ENCODE data around the gene CAND1.

CAND1 gene

GRCh38 chr12:67280088-67280487 lies 10.9 kb downstream of the CAND1 start:
- DNase-seq (ENCODE audit: low read depth in 1 of 2, low spot score in 1 of 2): no peak

GRCh38 chr12:67280572-67280971 lies 11.4 kb downstream of the CAND1 start:
- no peak for DNase-seq (ENCODE audit: low read depth in 1 of 2, low spot score in 1 of 2)

GRCh38 chr12:67284561-67284960 lies 15.4 kb downstream of the CAND1 start:
- DNase-seq (ENCODE audit: low read depth in 1 of 2, low spot score in 1 of 2): no peak

- no peak for DNase-seq (ENCODE audit: low read depth in 1 of 2, low spot score in 1 of 2)
Measured at GRCh38 chr12:67286257-67286656, 17.1 kb downstream of the CAND1 start.

DNA sequence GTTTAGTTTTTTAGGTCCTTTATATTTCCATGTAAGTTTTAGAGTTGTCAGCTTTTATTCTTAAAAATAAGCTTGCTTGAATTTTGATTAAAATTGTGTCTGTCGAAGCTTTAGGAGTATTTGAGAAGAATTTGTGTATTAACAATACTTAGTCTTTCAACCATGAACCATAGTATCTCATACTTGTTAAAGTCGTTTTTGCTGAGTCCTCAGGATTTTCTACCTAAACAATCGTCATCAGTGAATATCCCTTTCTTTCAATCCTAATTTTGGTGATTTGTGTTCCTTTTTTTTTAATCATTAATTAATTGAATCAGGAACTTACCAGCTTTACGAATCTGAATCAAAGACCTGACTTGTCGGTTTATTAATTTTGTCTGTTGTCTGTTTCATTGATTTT lies 18.2 kb downstream of the CAND1 start:
- no peak for DNase-seq (ENCODE audit: low read depth in 1 of 2, low spot score in 1 of 2)

DNA sequence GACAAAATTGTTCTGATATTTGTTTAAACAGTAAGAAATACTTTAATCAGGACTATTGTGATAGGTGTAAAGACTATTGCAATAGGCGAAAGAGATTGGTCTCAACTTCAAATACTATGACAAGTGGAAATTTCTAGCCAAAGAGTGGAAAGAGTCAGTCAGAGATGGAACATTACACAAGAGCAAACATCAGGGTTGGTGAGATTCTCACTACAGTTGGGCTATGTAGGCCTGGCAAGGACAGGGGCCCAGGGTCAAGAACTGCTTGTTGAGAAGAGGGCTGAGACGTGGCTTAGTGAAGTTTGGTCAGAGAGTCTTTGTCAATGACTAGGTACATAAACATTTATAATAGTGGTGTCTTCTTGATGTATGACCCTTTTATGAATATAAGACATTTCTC lies 19.4 kb downstream of the CAND1 start:
- DNase-seq (ENCODE audit: low read depth in 1 of 2, low spot score in 1 of 2): no peak

DNA sequence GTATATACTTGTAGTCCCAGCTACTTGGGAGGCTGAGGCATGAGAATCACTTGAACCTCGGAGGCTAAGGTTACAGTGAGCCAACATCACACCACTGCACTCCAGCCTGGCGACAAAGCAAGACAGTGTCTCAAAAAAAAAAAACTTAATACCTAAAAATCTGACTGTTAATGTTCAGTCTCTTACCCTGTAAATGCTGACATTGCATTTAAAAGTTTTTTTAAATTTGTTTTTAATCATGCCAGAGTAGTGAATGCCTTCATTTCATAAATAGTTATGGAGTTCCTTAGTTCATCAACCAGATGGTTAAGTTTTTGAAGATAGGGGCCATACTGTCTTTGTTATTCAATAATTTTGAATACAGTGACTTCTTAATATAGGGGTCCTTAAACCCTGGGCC lies 21.2 kb downstream of the CAND1 start:
- no peak for DNase-seq (ENCODE audit: low read depth in 1 of 2, low spot score in 1 of 2)

DNA sequence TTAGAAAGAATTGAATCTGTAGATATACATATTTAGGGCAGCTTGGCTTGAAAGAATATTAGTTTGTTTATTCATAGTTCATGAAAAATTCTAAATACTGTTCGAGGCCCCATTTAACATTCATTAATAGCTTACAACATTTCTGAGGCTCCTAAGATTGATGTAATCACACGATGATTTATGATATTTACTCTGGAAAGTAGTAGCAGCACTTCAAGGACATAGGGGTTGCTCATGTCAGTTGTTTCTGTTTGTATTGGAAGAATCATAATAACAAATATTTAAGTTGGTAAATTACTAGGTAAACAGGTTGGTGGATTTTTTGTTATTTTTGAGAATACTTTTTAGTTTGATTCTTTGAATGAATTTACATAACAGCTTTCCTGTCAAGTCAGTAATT lies 30.4 kb downstream of the CAND1 start:
- no peak for DNase-seq (ENCODE audit: low read depth in 1 of 2, low spot score in 1 of 2)

- DNase-seq (ENCODE audit: low read depth in 1 of 2, low spot score in 1 of 2): no peak
Measured at GRCh38 chr12:67299926-67300325, 30.8 kb downstream of the CAND1 start.

DNA sequence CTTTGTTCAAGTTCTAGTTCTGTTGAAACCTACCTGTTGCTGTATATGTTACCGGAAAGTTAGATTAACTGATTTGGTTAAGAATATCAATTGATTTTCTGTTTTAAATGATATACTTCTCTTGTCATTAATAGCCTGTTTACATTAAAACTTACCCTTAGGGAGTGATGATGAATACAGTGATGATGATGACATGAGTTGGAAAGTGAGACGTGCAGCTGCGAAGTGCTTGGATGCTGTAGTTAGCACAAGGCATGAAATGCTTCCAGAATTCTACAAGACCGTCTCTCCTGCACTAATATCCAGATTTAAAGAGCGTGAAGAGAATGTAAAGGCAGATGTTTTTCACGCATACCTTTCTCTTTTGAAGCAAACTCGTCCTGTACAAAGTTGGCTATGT lies 33.0 kb downstream of the CAND1 start:
- DNase-seq (ENCODE audit: low read depth in 1 of 2, low spot score in 1 of 2): no peak

DNA sequence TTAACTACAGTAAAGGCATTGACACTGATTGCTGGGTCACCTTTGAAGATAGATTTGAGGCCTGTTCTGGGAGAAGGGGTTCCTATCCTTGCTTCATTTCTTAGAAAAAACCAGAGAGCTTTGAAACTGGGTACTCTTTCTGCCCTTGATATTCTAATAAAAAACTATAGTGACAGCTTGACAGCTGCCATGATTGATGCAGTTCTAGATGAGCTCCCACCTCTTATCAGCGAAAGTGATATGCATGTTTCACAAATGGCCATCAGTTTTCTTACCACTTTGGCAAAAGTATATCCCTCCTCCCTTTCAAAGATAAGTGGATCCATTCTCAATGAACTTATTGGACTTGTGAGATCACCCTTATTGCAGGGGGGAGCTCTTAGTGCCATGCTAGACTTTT lies 36.4 kb downstream of the CAND1 start:
- DNase-seq (ENCODE audit: low read depth in 1 of 2, low spot score in 1 of 2): no peak

DNA sequence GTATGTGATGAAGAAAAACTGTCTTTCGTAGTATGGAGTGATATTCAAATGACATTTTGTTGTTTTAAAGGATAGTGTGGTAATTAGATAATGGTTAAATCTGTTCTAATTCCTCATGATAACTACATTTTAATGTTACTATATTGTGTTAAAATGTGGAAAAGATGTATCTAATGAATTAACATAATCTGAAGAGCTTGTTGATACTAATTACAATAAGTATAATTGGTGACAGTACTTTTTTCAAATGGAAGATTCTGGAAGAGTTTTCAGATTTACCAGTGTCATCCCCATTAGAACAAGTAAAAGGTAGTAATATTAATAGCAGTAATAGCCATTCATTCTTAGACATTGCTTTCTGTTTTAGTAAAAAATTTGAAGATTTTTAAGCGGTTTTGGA lies 37.6 kb downstream of the CAND1 start:
- no peak for DNase-seq (ENCODE audit: low read depth in 1 of 2, low spot score in 1 of 2)

DNA sequence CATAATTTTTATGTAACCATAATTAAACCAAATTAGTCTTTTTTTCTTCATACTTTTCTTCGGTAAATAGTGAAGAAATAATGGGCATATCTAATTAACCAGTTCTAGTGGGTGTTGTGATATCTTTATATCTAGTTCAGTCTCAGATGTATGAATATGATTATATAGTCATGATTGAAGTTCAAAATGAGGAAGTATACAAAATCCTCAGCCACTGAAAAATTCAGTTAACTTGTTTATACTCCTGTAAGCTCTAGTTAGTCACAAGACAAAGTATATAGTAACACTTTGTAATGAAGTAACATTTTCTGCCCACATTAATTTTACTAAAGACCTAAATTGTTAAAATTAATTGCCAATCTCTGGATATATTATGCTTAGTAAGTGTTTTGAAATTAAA lies 46.5 kb downstream of the CAND1 start:
- DNase-seq (ENCODE audit: low read depth in 1 of 2, low spot score in 1 of 2): no peak

GRCh38 chr12:67318786-67319185 lies 49.6 kb downstream of the CAND1 start:
- no peak for DNase-seq (ENCODE audit: low read depth in 1 of 2, low spot score in 1 of 2)

DNA sequence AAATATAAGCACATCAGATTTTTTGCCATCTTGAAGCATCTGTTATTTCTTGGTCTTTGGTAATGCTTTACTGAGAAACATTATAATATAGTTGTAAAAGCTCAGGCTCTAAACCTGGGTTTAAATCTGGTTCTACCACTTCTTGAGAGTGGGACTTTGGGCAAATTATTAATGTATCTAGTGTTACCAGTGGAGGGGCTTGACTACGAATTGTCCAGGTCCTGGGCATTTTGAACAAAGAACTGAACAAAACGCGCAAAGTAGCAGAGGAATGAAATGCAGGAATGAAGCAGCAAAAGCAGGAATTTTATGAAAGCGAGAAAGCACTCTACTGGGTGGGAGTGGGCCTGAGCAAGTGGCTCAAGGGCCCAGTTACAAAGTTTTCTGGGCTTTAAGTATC lies 50.8 kb downstream of the CAND1 start:
- DNase-seq (ENCODE audit: low read depth in 1 of 2, low spot score in 1 of 2): no peak

DNA sequence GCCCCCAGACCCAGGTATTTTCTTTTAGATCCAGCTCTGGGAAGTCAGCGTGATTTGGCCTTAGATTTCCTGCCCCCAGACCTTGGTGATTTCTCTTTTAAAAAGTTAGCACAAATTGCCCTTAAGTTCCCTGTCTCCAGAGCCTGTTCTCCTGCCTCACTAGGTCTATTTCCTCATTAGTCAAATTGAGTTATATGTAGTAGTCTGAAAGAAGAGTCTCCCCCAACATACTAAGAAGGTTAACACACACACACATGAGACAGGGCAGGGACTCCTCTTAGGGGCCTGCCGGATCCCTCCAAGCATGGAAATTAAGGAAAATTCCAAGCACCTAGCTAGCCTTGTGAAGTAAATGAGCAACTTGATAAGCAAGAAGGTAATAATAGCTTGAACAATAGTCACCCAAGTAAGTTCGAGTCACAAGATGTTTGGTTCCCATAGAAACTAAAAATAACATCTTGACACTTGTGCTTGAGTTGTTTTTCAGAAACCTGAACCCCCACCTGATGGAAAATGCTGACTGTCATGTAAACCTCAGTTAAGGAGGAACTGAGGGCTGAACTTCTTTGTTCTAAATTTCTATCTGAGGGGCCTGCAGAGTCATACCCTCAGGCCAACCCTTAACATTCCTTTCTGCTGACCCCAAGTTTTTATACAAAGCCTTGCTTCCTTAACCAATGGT lies 51.6 kb downstream of the CAND1 start:
- DNase-seq (ENCODE audit: low read depth in 1 of 2, low spot score in 1 of 2): no peak

DNA sequence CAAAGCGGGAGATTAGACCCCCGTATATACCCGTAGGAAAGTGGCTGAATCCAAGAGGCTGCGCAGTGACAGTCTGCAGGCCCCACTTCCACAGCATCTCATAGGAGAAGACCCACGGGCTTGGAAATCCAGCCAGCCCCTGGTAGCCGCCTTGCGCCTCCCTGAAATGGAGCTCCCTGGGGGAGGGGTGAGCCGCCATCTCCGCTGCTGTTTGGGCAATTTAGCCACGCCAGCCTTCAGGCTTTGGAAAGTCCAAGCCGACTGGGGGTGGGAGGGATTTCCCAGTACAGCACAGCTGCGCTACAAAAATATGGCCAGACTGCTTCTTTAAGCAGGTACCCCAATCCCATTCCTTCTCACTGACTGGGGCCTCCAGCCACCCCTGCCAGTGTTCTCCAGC lies 53.4 kb downstream of the CAND1 start:
- DNase-seq (ENCODE audit: low read depth in 1 of 2, low spot score in 1 of 2): no peak

DNA sequence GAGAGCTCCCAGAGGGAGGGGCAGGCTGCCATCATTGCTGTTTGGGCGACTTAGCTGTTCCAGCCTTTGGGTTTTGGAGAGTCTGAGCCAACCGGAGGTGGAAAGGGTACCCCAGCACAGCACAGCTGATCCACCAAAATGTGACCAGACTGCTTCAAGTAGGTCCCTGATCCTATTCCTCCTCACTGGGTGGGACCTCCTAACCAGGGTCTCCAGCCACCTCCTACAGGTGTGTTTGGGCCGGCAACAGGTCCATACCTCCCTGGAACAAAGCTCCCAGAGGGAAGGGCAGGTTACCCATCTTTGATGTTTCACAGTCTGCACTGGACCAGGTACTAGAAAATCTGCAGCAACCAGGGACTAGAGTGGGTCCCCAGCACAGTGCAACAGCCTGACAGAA lies 53.8 kb downstream of the CAND1 start:
- no peak for DNase-seq (ENCODE audit: low read depth in 1 of 2, low spot score in 1 of 2)

DNA sequence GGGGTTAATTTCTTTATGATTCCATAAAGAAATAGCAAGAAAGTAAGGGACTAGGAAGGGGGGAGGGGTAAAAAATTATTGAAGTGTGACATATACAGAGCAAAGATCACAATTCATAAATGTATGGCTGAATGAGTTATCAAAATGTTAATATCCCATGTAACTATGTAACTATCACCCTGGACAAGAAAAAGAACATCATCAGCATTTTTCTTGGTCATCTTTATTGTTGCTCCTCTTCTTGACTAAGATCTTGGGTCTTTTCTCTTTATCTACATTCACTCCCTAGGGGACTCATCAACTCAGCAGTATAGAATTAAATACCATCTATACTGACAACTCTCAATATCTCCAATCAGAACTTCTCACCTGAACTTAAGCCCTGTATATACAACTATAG lies 57.5 kb downstream of the CAND1 start:
- DNase-seq (ENCODE audit: low read depth in 1 of 2, low spot score in 1 of 2): no peak

DNA sequence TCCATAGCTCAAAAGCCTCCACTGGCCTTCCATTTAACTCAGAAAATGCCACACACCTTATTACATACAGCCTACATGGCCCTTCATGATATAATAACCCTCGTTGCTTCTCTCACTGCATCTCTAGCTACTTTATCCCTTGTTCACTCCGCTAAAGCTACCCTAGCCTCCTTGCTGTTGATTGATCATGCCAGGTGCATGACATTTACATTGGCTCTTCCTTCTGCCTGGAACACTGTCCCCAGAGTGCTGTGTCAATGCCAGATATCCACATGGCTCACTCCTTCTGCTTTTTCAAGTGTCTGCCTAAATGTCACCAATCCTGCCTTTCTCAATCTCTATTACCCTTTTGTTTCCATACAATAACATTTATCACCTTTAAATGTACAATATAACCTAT lies 58.3 kb downstream of the CAND1 start:
- no peak for DNase-seq (ENCODE audit: low read depth in 1 of 2, low spot score in 1 of 2)

- no peak for DNase-seq (ENCODE audit: low read depth in 1 of 2, low spot score in 1 of 2)
Measured at GRCh38 chr12:67331123-67331522, 62.0 kb downstream of the CAND1 start.

DNA sequence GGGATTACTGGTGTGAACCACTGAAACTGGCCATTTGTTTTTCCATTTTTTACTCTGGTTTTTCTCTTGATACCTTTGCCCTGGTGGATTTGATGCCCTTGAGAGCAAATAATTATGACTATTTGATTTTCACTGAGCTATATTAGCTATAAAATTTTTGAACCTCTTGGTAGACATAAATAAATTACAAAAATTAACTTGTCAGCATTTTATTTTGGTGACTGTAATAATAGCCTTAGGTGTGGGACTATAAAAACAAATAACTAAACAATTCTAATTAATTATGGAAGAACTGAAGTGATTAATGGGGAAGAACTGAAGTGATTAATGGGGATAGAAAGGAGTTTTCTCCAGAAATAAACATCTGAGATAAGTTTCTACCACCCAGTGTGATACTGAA lies 62.7 kb downstream of the CAND1 start:
- no peak for DNase-seq (ENCODE audit: low read depth in 1 of 2, low spot score in 1 of 2)

DNA sequence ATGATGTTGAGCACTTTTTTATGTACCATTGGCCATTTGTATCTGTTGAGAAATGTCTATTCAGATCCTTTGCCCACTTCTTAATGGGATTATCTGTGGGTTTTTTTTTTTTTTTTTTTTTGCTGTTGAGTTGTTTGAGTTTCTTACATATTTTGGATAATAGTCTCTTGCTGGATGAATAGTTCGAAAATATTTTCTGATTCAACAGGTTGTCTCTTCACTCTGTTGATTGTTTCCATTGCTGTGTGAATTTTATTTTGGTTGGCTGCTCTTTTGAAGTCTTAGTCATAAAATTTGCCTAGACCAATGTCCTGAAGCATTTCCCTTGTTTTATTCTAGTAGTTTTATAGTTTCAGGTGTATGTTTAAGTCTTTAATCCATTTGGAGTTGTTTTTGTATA lies 64.5 kb downstream of the CAND1 start:
- no peak for DNase-seq (ENCODE audit: low read depth in 1 of 2, low spot score in 1 of 2)

GRCh38 chr12:67338426-67338825 lies 69.3 kb downstream of the CAND1 start:
- no peak for DNase-seq (ENCODE audit: low read depth in 1 of 2, low spot score in 1 of 2)
